ENCODE results near the gene DNAJB7. TPM values are rescaled to one million over a fixed set of nuclear protein-coding genes. Genes with fewer than 3 reads are reported as not detected.

Gene DNAJB7
- not detected in 3 replicates for polyA plus RNA-seq
- not detected for polyA plus RNA-seq (2011; ENCODE audit: low read depth)
- not detected in 2 replicates for polyA plus RNA-seq (2011; cell fraction: cytosol; rRNA removed)
- polyA plus RNA-seq (2011; cell fraction: nucleus; rRNA removed), result not detected in 2 replicates
- 0.05 TPM in 1 of 2 replicates, not detected in the other for polyA plus RNA-seq (2012; ENCODE audit: low replicate concordance)
- polyA minus RNA-seq, result not detected in 3 replicates
- not detected for polyA minus RNA-seq (2011; cell fraction: cytosol; rRNA and poly(A)+ RNA removed)
- polyA minus RNA-seq (2011; cell fraction: nucleus; rRNA and poly(A)+ RNA removed), result not detected in 2 replicates

GRCh38 chr22:40862013-40862412 lies at the start of gene DNAJB7:
TSS of gene DNAJB7 (minus strand) at chr22:40862113. CDS start at chr22:40861994, 119 bp downstream.
- FAIRE-seq (no peak), DNase-seq (ENCODE audit: low read depth, low spot score) (no peak)
- H4K20me1 ChIP-seq (ENCODE audit: control insufficient read depth, extremely low read depth, insufficient read depth, low read length), result no peaks in the 10 kb centered on the region
- H3K4me2 ChIP-seq (ENCODE audit: control insufficient read depth, extremely low read depth, insufficient read depth, low read depth, low read length), result no peak within 1 kb of the TSS
- H3K9ac ChIP-seq (ENCODE audit: control insufficient read depth, extremely low read depth, insufficient read depth, low read length), result no peak within 1 kb of the TSS
- H3K4me3 ChIP-seq (ENCODE audit: control insufficient read depth in 2 of 3, extremely low read depth in 1 of 3, insufficient read depth in 2 of 3, low read depth in 1 of 3, low read length in 3 of 3), result no peak within 1 kb of the TSS
- H3K36me3 ChIP-seq (ENCODE audit: control insufficient read depth in 2 of 2, extremely low read depth in 1 of 2, insufficient read depth in 2 of 2, low read length in 2 of 2), result peaks cover 4 to 9% of the 10 kb centered on the region in 2 experiments
- H3K27ac ChIP-seq (ENCODE audit: control insufficient read depth, insufficient read depth, low read length), result no peak within 1 kb of the TSS
- dilution Hi-C loops (cut with MboI; ENCODE audit: extremely low pct_ligation_motif_present, low sequenced_read_pairs), result no loop called here
- H3K9me3 ChIP-seq (ENCODE audit: control insufficient read depth, low read depth, low read length), result no peaks in the 10 kb centered on the region
- H3K9me1 ChIP-seq (ENCODE audit: control insufficient read depth, extremely low read depth, insufficient read depth, low read length), result no peaks in the 10 kb centered on the region
- peaks cover 68% of the 10 kb centered on the region for H3K79me2 ChIP-seq (ENCODE audit: control insufficient read depth, insufficient read depth, low read length)
- H2AFZ ChIP-seq (ENCODE audit: control insufficient read depth, low read length), result no peak within 1 kb of the TSS
- no peaks in the 10 kb centered on the region for H3K27me3 ChIP-seq (ENCODE audit: control insufficient read depth, extremely low read depth, insufficient read depth, low read length)
- TF ChIP-seq CTCF (optimal IDR thresholded peaks at IDR 0.05 in 1 of 3, IDR thresholded peaks at IDR 0.05 in 1 of 3, conservative IDR thresholded peaks at IDR 0.05 in 1 of 3; ENCODE audit: extremely low read depth in 1 of 3, insufficient read depth in 2 of 3, low read length in 3 of 3) (no peak), EZH2 (IDR thresholded peaks at IDR 0.05; ENCODE audit: low read length) (no peak)
- peaks cover 9% of the 10 kb centered on the region for H3K4me1 ChIP-seq (ENCODE audit: control insufficient read depth, extremely low read depth, insufficient read depth, low read length)

GRCh38 chr22:40908895-40909294 lies 47.0 kb upstream of the DNAJB7 start:
- DNase-seq (ENCODE audit: low read depth, low spot score) (no peak), FAIRE-seq (no peak)
- Histone ChIP-seq H3K9ac (ENCODE audit: control insufficient read depth, extremely low read depth, insufficient read depth, low read length) (no peak overlapping the region), H2AFZ (ENCODE audit: control insufficient read depth, low read length) (no peak overlapping the region), H4K20me1 (ENCODE audit: control insufficient read depth, extremely low read depth, insufficient read depth, low read length) (no peaks in the 10 kb centered on the region), H3K4me3 (ENCODE audit: control insufficient read depth in 2 of 3, extremely low read depth in 1 of 3, insufficient read depth in 2 of 3, low read depth in 1 of 3, low read length in 3 of 3) (no peak overlapping the region), H3K27ac (ENCODE audit: control insufficient read depth, insufficient read depth, low read length) (no peak overlapping the region), H3K79me2 (ENCODE audit: control insufficient read depth, insufficient read depth, low read length) (no peaks in the 10 kb centered on the region), H3K27me3 (ENCODE audit: control insufficient read depth, extremely low read depth, insufficient read depth, low read length) (no peaks in the 10 kb centered on the region), H3K4me1 (ENCODE audit: control insufficient read depth, extremely low read depth, insufficient read depth, low read length) (peaks cover 15% of the 10 kb centered on the region), H3K9me1 (ENCODE audit: control insufficient read depth, extremely low read depth, insufficient read depth, low read length) (no peaks in the 10 kb centered on the region), H3K4me2 (ENCODE audit: control insufficient read depth, extremely low read depth, insufficient read depth, low read depth, low read length) (no peak overlapping the region), H3K36me3 (ENCODE audit: control insufficient read depth in 2 of 2, extremely low read depth in 1 of 2, insufficient read depth in 2 of 2, low read length in 2 of 2) (peaks cover 4 to 9% of the 10 kb centered on the region in 2 experiments), H3K9me3 (ENCODE audit: control insufficient read depth, low read depth, low read length) (no peaks in the 10 kb centered on the region)
- no peak for TF ChIP-seq EZH2 (IDR thresholded peaks at IDR 0.05; ENCODE audit: low read length)
- TF ChIP-seq CTCF (optimal IDR thresholded peaks at IDR 0.05 in 1 of 3, IDR thresholded peaks at IDR 0.05 in 1 of 3, conservative IDR thresholded peaks at IDR 0.05 in 1 of 3; ENCODE audit: extremely low read depth in 1 of 3, insufficient read depth in 2 of 3, low read length in 3 of 3), result no peak
- dilution Hi-C loops (cut with MboI; ENCODE audit: extremely low pct_ligation_motif_present, low sequenced_read_pairs), result no loop called here
